Activated CD4-positive, alpha-beta T cell treated with anti-CD3 and anti-CD28 coated beads, Interleukin-2, amount 50 U/mL, for 16 hours (primary cell): Measurements from ENCODE around the gene C1GALT1C1L.
A peak's percentile ranks its signal among the peaks of the same experiment; 100 is the strongest.
"Not testable (repeated sequence)": the region's sequence is repeated elsewhere in the genome, so short reads cannot be mapped to it uniquely, and the experiment has no call there.

ENCODE experiments used
- DNase-seq: peaks from one replicate; pipeline ENCODE4 v3.0.0-alpha.2; 2020

Gene C1GALT1C1L

DNA sequence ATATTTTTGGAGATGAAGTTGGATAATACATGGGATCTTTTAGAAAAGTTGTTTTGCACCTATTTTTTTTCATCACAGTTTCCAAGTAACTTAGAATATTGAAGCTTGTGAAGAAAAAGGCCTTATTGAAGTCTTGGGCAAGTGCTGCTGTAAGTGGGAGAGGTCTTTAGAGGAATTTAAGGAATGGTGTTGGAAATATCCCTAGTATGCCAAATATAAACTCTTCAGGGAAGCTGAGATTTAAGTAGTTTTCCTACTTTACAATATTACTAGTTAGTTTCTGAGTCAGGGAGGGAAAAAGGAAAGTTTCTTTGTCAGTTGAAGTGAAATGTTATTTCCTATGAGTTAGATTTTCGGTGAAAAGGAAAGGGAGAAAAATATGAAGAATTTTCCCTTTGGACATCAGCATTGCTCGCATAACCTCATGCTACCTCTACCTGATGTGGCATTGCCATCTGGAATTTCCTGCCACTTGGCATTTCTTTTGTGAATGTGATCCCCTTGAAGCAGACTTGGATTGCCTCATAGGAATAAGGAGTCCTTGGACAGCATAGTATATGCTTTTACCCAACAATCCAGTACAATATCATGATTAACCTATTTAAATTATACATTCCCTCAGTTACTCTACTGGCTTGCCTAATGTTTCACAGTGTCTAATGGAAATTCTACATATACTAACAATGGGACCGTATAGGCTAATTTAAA lies 27.1 kb downstream of the C1GALT1C1L start:
- DNase-seq = no peak

DNA sequence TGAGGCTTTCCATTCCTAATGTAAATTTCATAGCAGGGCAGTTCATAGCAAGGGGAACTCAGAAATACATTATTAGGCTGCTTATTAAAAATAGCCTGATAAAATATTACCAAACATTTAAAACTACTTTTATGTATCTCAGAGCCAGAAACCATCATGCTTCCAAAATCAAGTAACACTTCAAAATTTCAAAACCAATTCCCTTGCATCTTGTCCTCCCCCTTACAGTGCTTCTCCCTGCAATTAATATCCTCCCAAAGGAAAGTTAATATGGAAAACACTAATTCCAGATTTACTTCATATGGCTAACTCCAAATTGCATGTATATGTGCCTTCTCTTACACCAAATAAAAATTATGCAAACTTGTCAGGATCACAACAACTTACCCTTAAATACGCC lies 32.5 kb downstream of the C1GALT1C1L start:
- no peak for DNase-seq

DNA sequence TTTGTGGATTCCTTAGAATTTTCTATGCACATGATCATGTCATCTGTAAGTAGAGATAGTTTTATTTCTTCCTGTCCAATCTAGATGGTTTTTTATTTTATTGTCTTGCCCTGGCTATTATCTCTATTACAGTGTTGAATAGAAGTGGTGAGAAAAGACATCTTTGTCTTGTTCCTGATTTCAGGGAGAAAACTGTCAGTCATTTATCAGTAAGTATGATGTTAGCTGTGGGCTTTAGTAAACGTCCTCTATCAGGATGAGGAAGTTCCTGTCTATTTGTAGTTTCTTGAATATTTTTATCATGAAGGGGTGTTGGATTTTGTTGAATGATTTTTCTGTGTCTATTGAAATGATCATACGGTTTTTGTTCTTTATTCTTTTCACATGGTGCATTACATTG lies 33.9 kb downstream of the C1GALT1C1L start:
- DNase-seq = no peak

DNA sequence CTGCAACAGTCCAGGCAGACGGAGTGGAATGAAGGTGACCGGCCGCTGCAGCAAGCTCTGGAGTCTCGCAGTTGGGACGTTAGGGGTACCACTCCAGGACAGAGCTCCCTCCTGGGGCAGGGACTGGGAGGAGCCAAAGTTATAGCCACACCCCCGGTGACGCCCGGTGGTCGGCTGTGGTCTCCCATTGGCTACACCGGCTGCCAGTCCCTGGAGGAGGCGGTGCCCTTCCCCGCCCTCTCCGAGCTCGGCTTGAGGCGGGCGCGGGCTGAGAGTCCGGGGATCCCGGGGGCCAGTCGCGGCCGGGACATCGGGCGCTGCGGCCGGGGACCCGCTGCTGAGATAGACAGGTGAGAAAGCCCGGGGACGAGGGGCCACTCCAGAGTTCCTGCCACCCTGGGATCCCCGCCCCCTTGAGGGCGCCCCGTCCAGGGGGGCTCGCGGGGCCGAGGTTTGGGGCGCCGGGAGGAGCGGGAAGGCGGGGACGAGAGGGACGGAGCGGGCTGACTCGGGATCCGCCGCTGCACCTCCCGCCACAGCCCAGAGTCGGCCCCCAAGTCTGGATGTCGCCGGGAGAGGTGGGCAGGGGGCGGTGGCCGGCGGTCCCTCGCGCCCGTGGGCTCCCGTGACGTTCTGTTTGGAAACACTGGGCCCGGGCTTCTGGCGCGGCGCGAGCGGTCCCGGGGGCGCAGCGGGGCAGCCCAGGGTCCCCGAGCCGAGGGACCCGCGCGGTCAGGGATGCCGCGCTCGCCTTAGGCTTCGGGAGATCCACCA lies 39.0 kb downstream of the C1GALT1C1L start, which contains the start of gene PLEKHH2:
TSS of gene PLEKHH2 (plus strand) at position 231 of the 774 bp plus-strand sequence. CDS start 7,414 bp downstream, outside the sequence.
- peak; percentile 88 for DNase-seq

DNA sequence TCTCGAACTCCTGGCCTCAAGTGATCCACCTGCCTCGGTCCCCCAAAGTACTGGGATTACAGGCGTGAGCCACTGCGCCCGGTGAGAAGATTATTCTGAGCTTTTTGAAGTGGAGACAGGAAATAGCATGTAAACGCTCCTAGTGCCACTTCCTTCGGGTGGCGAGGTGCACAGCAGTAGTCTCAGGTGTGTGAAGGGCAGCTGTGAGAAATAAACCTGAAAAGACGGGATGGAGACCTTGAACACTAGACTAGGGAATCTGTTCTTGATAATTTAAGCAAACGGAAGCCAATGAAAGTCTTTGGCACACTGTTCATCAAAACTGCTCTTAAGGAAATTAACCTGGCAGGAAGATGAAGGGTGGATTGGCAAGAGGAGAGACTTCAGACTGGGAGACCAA lies 39.6 kb downstream of the C1GALT1C1L start:
- DNase-seq = no peak

DNA sequence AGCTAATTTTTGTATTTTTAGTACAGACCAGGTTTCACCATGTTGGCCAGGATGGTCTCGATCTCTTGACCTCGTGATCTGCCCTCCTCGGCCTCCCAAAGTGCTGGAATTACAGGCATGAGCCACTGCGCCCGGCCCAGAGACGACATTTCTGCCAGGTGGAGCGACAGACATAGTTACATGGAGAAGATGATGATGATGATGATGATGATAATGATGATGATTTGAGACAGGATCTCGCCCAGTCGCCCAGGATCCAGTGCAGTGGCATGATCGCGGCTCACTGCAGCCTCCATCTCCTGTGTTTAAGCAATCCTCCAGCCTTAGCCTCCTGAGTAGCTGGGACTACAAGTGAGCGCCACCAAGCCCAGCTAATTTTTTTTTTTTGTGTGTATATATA lies 40.1 kb downstream of the C1GALT1C1L start:
- DNase-seq = not testable (repeated sequence)

DNA sequence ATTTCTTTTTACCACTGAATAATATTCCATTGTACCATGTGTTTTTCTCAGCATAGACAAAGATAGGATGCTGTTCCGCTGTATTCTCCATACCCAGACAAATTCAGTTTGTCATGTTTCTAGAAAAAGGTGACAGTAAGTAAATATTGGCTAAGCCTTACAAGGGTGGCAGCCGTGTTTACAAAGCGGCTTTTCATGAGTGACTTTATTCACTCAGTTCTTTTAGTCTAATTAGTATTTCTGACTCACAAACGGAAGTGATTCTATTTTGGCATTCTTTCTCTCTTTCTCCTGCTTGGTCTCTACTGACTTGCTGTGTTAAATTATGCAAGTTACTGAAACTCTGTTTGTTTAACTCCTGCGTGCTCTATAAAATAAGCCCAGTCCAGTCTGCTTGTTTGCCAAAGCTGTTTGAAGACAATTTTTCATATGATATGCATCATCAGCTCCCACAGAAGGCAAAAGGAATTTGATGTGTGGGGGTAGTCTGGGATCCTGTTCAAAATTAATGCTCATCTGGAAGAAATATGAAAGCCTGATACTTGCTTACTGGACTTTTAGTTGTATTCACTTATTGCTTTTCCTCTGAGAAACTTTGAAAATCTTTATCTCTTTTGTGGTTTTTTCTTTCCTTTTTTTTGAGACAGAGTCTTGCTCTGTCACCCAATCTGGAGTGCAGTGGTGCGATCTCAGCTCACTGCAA lies 41.5 kb downstream of the C1GALT1C1L start:
- DNase-seq = no peak

DNA sequence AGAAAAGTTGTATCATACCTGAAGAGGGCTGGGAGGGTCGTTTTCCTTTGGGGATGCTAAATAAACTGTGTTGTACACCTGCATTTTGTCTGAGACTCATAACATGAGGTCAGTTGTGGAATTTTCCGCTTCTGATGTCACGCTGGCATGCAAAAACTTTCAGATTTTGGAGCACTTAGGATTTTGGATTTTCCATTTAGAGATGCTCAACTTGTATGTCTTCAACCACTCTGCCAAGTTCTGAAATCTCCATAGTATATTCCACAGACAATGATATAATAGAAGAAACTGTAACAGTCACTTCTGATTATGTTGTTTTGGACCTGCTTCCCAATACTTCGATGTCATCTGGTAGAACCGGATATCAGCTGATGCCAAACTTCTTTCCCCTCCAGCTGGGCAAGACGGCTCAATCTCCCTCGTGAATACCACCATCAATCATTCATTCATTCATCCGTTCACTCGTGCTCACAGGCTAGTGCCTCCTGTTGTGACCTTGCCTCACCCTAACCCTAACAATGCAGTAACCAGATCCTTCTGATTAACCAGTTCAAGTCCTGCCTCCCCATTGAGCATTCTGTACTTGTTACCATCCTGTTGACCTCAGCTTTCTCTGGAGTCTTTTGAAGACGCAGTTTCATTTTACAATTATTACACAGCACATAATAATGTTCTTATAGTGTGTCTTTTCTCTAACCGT lies 44.5 kb downstream of the C1GALT1C1L start:
- no peak for DNase-seq
